ENCODE measurements around the gene RAB11FIP4. TPM values are rescaled to one million over a fixed set of nuclear protein-coding genes. Genes with fewer than 3 reads are reported as not detected.

The RAB11FIP4 gene
- total and polyA plus RNA-seq, 9 of the 15 experiments (the other 6 are each of a cell fraction or from before 2014, with no cell fraction given): 0.62 to 16.6 (median 8.9) TPM

- Histone ChIP-seq H3K36me3 (ENCODE audit: control insufficient read depth, insufficient read depth, low read length) (no peaks in the 10 kb centered on the region), H3K27ac (ENCODE audit: extremely low read depth, low read depth, low read length) (no peak overlapping the region), H3K4me3 (no peak overlapping the region), H3K9me3 (replicated peaks; ENCODE audit: control insufficient read depth, insufficient read depth, low read depth, low read length) (no peaks in the 10 kb centered on the region), H4K20me1 (replicated peaks; ENCODE audit: control insufficient read depth, insufficient read depth, low read length) (no peaks in the 10 kb centered on the region), H3K9me1 (ENCODE audit: control insufficient read depth, insufficient read depth, low read length) (no peaks in the 10 kb centered on the region), H3K27me3 (ENCODE audit: control insufficient read depth in 2 of 2, insufficient read depth in 2 of 2, low read length in 2 of 2) (no peaks in the 10 kb centered on the region), H3K4me2 (ENCODE audit: insufficient read depth, low read length) (no peak overlapping the region), H3K79me2 (ENCODE audit: control insufficient read depth, insufficient read depth, low read length) (no peaks in the 10 kb centered on the region), H3K9ac (ENCODE audit: insufficient read depth in 1 of 2, low read depth in 2 of 2, low read length in 2 of 2) (no peak overlapping the region), H2AFZ (ENCODE audit: low read depth, low read length) (no peak overlapping the region), H3K4me1 (replicated peaks in 1 of 2; ENCODE audit: control insufficient read depth in 2 of 2, insufficient read depth in 2 of 2, low read length in 2 of 2) (peaks cover 19 to 23% of the 10 kb centered on the region in 2 experiments)
- ATAC-seq: no peak
- BruUV-seq (replicated peaks): no TSS peak
- CTCF ChIA-PET (ENCODE audit: low intra/inter-chr PET ratio): no interaction called here
- TF ChIP-seq ZNF644 (tag; IDR thresholded peaks at IDR 0.05; ENCODE audit: low read depth): no peak
- peak; percentile 76 for TF ChIP-seq ZNF239 (CRISPR knock-in tag; IDR thresholded peaks at IDR 0.05)
- TF ChIP-seq MBD2 (IDR thresholded peaks at IDR 0.05; ENCODE audit: borderline replicate concordance, low read depth): no peak
- TF ChIP-seq, protein P1, sequence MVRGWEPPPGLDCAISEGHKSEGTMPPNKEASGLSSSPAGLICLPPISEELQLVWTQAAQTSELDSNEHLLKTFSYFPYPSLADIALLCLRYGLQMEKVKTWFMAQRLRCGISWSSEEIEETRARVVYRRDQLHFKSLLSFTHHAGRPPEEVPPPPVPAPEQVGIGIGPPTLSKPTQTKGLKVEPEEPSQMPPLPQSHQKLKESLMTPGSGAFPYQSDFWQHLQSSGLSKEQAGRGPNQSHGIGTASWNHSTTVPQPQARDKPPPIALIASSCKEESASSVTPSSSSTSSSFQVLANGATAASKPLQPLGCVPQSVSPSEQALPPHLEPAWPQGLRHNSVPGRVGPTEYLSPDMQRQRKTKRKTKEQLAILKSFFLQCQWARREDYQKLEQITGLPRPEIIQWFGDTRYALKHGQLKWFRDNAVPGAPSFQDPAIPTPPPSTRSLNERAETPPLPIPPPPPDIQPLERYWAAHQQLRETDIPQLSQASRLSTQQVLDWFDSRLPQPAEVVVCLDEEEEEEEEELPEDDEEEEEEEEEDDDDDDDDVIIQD (CRISPR knock-in tag; IDR thresholded peaks at IDR 0.05): no peak
- TF ChIP-seq, protein P2, sequence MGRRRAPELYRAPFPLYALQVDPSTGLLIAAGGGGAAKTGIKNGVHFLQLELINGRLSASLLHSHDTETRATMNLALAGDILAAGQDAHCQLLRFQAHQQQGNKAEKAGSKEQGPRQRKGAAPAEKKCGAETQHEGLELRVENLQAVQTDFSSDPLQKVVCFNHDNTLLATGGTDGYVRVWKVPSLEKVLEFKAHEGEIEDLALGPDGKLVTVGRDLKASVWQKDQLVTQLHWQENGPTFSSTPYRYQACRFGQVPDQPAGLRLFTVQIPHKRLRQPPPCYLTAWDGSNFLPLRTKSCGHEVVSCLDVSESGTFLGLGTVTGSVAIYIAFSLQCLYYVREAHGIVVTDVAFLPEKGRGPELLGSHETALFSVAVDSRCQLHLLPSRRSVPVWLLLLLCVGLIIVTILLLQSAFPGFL (CRISPR knock-in tag; IDR thresholded peaks at IDR 0.05): no peak
- intact Hi-C loops (cut with micrococcal nuclease): no loop called here
- in situ Hi-C loops (cut with MboI): no loop called here
- no peak for FAIRE-seq
- 17% methylated on average over 8 of the region's 8 CpGs for WGBS (ENCODE audit: insufficient coverage, low coverage, missing lambda C conversion rate)
- POLR2A ChIA-PET: interaction anchor here (0.6 to 1.7 kb wide), 3 partner anchors 11 to 1524 kb away, joined by 3 to 8 read pairs (median 3); no protein-coding TSS in a partner anchor
- no peak for DNase-seq (ENCODE audit: extremely low read depth in 1 of 4, low spot score in 3 of 4)
Measured at GRCh38 chr17:31461227-31461810, 69.8 kb downstream of the RAB11FIP4 start.

Measured in K562 (cell line).